Testis (tissue), 3 donors: ENCODE results near the gene CLCA4. TPM values are rescaled to one million over a fixed set of nuclear protein-coding genes. Genes with fewer than 3 reads are reported as not detected.
"Not testable (repeated sequence)": the region's sequence is repeated elsewhere in the genome, so short reads cannot be mapped to it uniquely, and the experiment has no call there.

Source experiments
- DNase-seq: peaks from one replicate; pipeline ENCODE4 v3.0.0-alpha.2; 2019
- H3K27ac ChIP-seq, 2 donors: fragments of 200-600 bp; sonication (generic); one replicate each; pipeline ENCODE4 v1.5.1; 2019
- H3K27me3 ChIP-seq: fragments of 200-600 bp; sonication (generic); one replicate; pipeline ENCODE4 v1.5.1; 2019
- H3K36me3 ChIP-seq: fragments of 200-600 bp; sonication (generic); one replicate; pipeline ENCODE4 v1.5.1; 2017; ENCODE audit warnings: low read depth; ENCODE audit errors: missing control alignments
- H3K4me1 ChIP-seq: fragments of 200-600 bp; sonication (generic); one replicate; pipeline ENCODE4 v1.5.1; 2019
- H3K4me3 ChIP-seq, 2 donors: fragments of 200-600 bp; sonication (generic); one replicate each; pipeline ENCODE4 v1.5.1; 2017 to 2019
- H3K9me3 ChIP-seq: fragments of 200-600 bp; sonication (generic); one replicate; pipeline ENCODE4 v1.5.1; 2017
- POLR2A ChIP-seq: fragments of 450-650 bp; IDR thresholded peaks from one replicate; pipeline ENCODE4 v1.6.1; 2017; ENCODE audit warnings: antibody characterized with exemption, mild to moderate bottlenecking, moderate library complexity
- WGBS, 2 donors: methylation state at CpG; one replicate each; pipeline ENCODE4 v1.1.5; 2018; 5-methylcytosine and 5-hydroxymethylcytosine counted together
- intact Hi-C: fragments of 100-400 bp; cut with DNase I; formaldehyde crosslinking; loops from one replicate; pipeline ENCODE4 v1.15.1; 2023; ENCODE audit warnings: low total_unique reads
- polyA plus RNA-seq: library from polyadenylated mRNA; stranded (reverse); fragments of 350-450 nt; fragmentation: Illumina TruSeq; extraction: RNeasy Lipid Tissue Mini Kit (QIAGEN cat#74804); gene quantifications from one replicate; pipeline ENCODE4 v1.2.3, GENCODE V29; 2014; ENCODE audit warnings: low read depth, low replicate concordance; ENCODE audit not compliant: insufficient read depth
- total RNA-seq, 2 donors: library from RNA; depleted of rRNA; stranded (reverse); fragments of >200 nt; gene quantifications; one replicate each; pipeline ENCODE4 v1.2.3, GENCODE V29; 2016
- TF ChIP-seq, protein P1 (sequence below), 3 experiments: fragments of 450-650 bp in 2 of 3; fragments of 200-600 bp in 1 of 3; sonication (generic) in 1 of 3; IDR thresholded peaks; one replicate each; pipeline ENCODE4 v1.5.1; 2016 to 2019; ENCODE audit warnings: antibody characterized with exemption in 3 of 3, mild to moderate bottlenecking in 2 of 3, moderate library complexity in 1 of 3

CLCA4 gene
- total and polyA plus RNA-seq, 3 donors from 2014 or later: 0.12 to 0.63 (median 0.37) TPM

DNA sequence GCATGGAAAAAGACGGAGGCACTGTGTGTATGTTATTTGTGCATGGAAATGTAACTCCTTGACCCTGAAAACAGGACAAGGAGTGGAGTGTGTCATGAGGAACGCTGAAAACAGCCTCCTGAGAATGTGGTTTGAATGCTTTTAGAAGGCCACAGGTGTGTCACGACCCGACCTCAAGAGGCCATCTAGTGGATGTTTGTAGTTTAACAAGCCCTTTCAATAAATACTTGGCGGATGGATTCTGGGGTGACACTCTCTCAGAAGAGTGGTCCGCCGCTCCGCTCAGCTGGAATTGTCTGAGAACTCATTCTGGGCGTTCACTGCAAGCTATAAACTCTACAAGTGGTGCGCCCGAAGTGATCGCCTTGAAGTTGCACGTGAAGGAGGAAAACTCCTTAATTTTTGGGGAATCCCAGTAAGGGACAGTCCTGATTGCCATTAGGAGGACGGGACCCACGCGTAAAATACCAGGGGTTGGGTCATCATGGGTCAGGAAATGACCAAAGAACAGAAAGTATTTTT is 44.7 kb upstream of the CLCA4 start:
- DNase-seq: peak; percentile 62

DNA sequence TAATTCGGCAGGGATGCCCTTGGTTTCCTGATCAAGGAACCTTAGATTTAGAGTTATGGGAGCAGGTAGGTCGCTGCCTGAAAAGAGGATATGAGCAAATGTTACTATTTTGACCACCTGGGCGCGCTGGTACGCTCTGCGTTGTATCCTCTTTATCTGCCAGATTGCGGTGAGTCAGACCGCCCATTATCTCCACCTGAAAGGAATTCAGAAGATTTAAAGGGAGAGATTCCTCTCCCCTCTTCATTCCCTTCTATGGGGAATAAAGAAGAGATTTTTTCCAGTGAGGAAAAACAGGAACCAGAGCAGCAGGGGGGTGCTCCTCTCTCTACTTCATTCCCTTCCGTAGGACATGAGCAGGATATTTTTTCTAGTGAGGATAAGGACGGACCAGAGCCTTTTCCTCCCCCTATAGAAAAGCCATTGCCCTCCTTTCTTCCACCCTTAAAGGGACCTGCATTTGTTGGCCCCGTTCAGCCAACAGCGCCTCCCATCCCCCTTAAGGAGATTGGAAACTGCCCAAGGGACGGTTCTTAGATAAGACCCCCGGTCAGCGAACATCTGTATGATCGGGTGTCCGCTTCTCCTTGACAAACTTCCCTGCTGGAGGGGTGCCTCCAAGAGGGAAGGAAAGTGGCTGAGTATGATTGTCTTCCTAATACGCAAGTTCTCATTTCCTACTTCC is 44.0 kb upstream of the CLCA4 start:
- intact Hi-C loops: no loop called here
- H3K36me3 ChIP-seq: no peaks in the 10 kb centered on the region

More for the DNA sequence above, 44.7 kb upstream of the CLCA4 start:
- 44 to 49% methylated on average over 16 of the region's 16 CpGs for WGBS, 2 donors
- H3K4me3 ChIP-seq: peak overlapping the region; percentile 48 to 62
- H3K27me3 ChIP-seq, H3K36me3 ChIP-seq, H3K4me1 ChIP-seq, H3K9me3 ChIP-seq, intact Hi-C loops: not testable (repeated sequence)
- peak overlapping the region in 1 of 2 donors; percentile 78 for H3K27ac ChIP-seq
- TF ChIP-seq, protein P1, sequence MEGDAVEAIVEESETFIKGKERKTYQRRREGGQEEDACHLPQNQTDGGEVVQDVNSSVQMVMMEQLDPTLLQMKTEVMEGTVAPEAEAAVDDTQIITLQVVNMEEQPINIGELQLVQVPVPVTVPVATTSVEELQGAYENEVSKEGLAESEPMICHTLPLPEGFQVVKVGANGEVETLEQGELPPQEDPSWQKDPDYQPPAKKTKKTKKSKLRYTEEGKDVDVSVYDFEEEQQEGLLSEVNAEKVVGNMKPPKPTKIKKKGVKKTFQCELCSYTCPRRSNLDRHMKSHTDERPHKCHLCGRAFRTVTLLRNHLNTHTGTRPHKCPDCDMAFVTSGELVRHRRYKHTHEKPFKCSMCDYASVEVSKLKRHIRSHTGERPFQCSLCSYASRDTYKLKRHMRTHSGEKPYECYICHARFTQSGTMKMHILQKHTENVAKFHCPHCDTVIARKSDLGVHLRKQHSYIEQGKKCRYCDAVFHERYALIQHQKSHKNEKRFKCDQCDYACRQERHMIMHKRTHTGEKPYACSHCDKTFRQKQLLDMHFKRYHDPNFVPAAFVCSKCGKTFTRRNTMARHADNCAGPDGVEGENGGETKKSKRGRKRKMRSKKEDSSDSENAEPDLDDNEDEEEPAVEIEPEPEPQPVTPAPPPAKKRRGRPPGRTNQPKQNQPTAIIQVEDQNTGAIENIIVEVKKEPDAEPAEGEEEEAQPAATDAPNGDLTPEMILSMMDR (IDR thresholded peaks at IDR 0.05): peak in 2 of 3 experiments; percentile 43 to 66

DNA sequence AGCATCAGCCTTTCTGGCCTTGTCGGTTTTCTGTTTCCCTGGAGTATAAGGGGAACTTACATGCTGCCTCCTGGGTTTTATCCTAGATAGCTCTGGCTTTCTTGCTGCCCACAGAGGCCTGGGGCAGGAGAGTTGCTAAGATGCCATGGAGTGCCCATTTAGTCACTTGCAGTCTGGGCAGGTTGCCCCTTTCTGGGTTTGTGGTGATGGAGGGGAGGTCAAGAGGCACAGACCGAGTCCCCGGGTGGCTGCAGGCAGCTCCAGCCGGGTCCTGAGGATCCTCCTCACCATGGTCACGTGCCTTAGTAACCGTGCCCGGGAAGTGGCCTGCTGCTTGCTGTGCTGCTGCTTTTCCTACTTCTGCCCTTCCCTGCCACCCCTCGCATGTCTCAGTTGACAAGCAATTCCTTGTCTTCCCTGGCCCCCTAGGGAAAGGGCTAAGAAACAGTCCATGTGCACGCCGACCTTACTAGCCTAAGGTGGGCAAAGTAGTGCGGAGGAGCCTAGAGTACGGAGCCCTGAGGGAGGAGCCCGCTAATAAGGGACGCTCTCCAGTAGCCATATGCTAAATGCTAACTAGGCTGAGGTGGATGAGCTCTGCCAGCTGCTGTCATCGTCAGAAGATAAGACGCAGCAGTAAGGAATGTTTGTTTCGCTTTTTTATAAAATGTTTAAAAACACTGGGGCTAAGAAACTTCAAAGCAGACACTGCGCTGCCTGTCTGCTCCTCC is 43.3 kb upstream of the CLCA4 start:
- WGBS, 2 donors: 6 to 10% methylated on average over 18 of the region's 18 CpGs
- Histone ChIP-seq H3K9me3 (no peaks in the 10 kb centered on the region), H3K27ac (peak overlapping the region; percentile 55 to 78), H3K36me3 (no peaks in the 10 kb centered on the region), H3K27me3 (no peaks in the 10 kb centered on the region), H3K4me1 (no peaks in the 10 kb centered on the region), H3K4me3 (peak overlapping the region; percentile 48 to 62)
- DNase-seq: peak; percentile 81
- TF ChIP-seq, protein P1 (IDR thresholded peaks at IDR 0.05): no peak
- TF ChIP-seq POLR2A: no peak
- intact Hi-C loops: no loop called here

More for the DNA sequence above, 44.0 kb upstream of the CLCA4 start:
- Histone ChIP-seq H3K27ac (peak overlapping the region; percentile 55 to 78), H3K9me3 (no peaks in the 10 kb centered on the region), H3K4me3 (peak overlapping the region; percentile 48 to 62), H3K4me1 (no peaks in the 10 kb centered on the region), H3K27me3 (no peaks in the 10 kb centered on the region)
- DNase-seq: peak; percentile 26
- TF ChIP-seq, protein P1 (IDR thresholded peaks at IDR 0.05): no peak
- TF ChIP-seq POLR2A: no peak
- 10 to 17% methylated on average over 17 to 18 of the region's 18 CpGs for WGBS, 2 donors

DNA sequence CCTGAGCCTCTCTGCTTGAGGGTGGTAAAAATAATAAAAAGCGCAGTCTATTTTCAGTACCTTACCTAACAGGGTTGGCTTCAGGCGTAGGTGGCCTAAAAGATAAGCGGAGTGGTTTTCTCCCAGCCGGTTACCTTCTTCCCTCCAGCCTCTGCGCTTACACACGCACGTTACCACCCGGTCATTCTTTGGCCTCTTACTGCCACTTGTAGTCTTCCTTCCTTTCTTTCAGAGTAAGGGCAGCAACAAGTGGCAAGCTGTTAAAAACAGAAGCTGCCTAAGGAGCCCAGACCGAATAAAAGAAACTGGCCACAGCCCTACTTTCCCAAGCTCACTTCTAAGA is 42.8 kb upstream of the CLCA4 start:
- peak; percentile 17 for DNase-seq
- H3K36me3 ChIP-seq: no peaks in the 10 kb centered on the region
- intact Hi-C loops: no loop called here
- no peaks in the 10 kb centered on the region for H3K27me3 ChIP-seq
- H3K4me1 ChIP-seq: no peaks in the 10 kb centered on the region
- no peak for TF ChIP-seq POLR2A
- TF ChIP-seq, protein P1 (IDR thresholded peaks at IDR 0.05): no peak
- peak overlapping the region; percentile 55 to 78 for H3K27ac ChIP-seq
- H3K4me3 ChIP-seq: peak overlapping the region; percentile 48 to 62
- 9 to 20% methylated on average over 9 of the region's 9 CpGs for WGBS, 2 donors
- H3K9me3 ChIP-seq: no peaks in the 10 kb centered on the region
